GM08714 (cell line): ENCODE measurements around the gene RAB29.
A peak's percentile ranks its signal among the peaks of the same experiment; 100 is the strongest.
"Not testable (repeated sequence)": the region's sequence is repeated elsewhere in the genome, so short reads cannot be mapped to it uniquely, and the experiment has no call there.

Source experiments
- H3K4me3 ChIP-seq: fragments of 200-500 bp; sonication (Bioruptor generic); 2 replicates; pipeline ENCODE4 v1.5.1; 2014; ENCODE audit warnings: mild to moderate bottlenecking, low read length, inconsistent platforms
- ZNF274 ChIP-seq: IDR thresholded peaks from 2 replicates; pipeline ENCODE4 v1.6.1; 2012; ENCODE audit warnings: mild to moderate bottlenecking, low read depth, low read length

RAB29 gene

GRCh38 chr1:205775015-205775716 is at the start of gene RAB29:
Gene RAB29, minus strand, starts transcription at chr1:205775482. Its CDS starts 526 bp downstream, at chr1:205774956.
- no peak for TF ChIP-seq ZNF274
- peak within 1 kb of the TSS; percentile 60 for H3K4me3 ChIP-seq

- TF ChIP-seq ZNF274: no peak
- no peak overlapping the region for H3K4me3 ChIP-seq
Measured at GRCh38 chr1:205824180-205824579, 48.9 kb upstream of the RAB29 start.

- H3K4me3 ChIP-seq: not testable (repeated sequence)
Measured at GRCh38 chr1:205823260-205823659, 48.0 kb upstream of the RAB29 start.

- TF ChIP-seq ZNF274: no peak
- no peak overlapping the region for H3K4me3 ChIP-seq
Measured at GRCh38 chr1:205822397-205822796, 47.1 kb upstream of the RAB29 start.

- no peak overlapping the region for H3K4me3 ChIP-seq
- no peak for TF ChIP-seq ZNF274
Measured at GRCh38 chr1:205817988-205818387, 42.7 kb upstream of the RAB29 start.

- no peak for TF ChIP-seq ZNF274
- no peak overlapping the region for H3K4me3 ChIP-seq
Measured at GRCh38 chr1:205817364-205817763, 42.1 kb upstream of the RAB29 start.

GRCh38 chr1:205813755-205814058 is 38.4 kb upstream of the RAB29 start:
- no peak for TF ChIP-seq ZNF274

GRCh38 chr1:205812878-205813754 is 37.8 kb upstream of the RAB29 start, which contains the start of gene SLC41A1:
Gene SLC41A1, minus strand, starts transcription at chr1:205813198. Its CDS starts 2,757 bp downstream, at chr1:205810441.
- peak within 1 kb of the TSS; percentile 47 for H3K4me3 ChIP-seq
- TF ChIP-seq ZNF274: no peak

More at GRCh38 chr1:205813755-205814058, 38.4 kb upstream of the RAB29 start:
- H3K4me3 ChIP-seq: peak overlapping the region; percentile 47

- TF ChIP-seq ZNF274: no peak
- peak overlapping the region; percentile 47 for H3K4me3 ChIP-seq
Measured at GRCh38 chr1:205812271-205812877, 37.1 kb upstream of the RAB29 start.

GRCh38 chr1:205811660-205812059 is 36.4 kb upstream of the RAB29 start:
- no peak overlapping the region; the same call in 1 of the 2 replicates for H3K4me3 ChIP-seq
- TF ChIP-seq ZNF274: no peak

GRCh38 chr1:205810448-205811157 is 35.3 kb upstream of the RAB29 start:
- no peak overlapping the region for H3K4me3 ChIP-seq
- TF ChIP-seq ZNF274: no peak

GRCh38 chr1:205809942-205810345 is 34.7 kb upstream of the RAB29 start:
- no peak overlapping the region for H3K4me3 ChIP-seq
- no peak for TF ChIP-seq ZNF274

GRCh38 chr1:205809469-205809868 is 34.2 kb upstream of the RAB29 start:
- no peak overlapping the region for H3K4me3 ChIP-seq
- TF ChIP-seq ZNF274: no peak

- no peak overlapping the region for H3K4me3 ChIP-seq
- no peak for TF ChIP-seq ZNF274
Measured at GRCh38 chr1:205805082-205805711, 29.9 kb upstream of the RAB29 start.

- H3K4me3 ChIP-seq: no peak overlapping the region
- TF ChIP-seq ZNF274: no peak
Measured at GRCh38 chr1:205804605-205805004, 29.3 kb upstream of the RAB29 start.
